ENCODE data around the gene NACAD.

Gene NACAD

DNA sequence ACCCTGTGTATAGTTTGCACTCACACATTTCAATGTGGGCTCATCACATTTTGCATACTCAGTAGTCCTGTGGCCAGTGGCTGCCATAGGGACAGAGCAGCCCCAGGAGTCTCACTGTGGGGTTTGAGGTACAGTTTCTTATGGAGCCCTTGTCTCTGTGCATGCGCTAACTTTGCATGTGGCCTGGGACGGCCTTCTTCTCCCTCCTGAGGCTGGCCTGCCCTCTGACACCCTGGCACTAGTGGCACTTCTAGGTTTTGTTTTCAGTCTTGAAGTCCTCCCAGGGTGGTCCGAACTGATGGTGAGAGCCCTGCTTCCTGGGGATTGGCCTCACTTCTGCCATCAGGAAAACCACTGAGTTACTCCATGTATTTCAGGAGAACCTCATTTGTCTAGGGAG, 21.2 kb downstream of the NACAD start:
- TF ChIP-seq, protein P1, sequence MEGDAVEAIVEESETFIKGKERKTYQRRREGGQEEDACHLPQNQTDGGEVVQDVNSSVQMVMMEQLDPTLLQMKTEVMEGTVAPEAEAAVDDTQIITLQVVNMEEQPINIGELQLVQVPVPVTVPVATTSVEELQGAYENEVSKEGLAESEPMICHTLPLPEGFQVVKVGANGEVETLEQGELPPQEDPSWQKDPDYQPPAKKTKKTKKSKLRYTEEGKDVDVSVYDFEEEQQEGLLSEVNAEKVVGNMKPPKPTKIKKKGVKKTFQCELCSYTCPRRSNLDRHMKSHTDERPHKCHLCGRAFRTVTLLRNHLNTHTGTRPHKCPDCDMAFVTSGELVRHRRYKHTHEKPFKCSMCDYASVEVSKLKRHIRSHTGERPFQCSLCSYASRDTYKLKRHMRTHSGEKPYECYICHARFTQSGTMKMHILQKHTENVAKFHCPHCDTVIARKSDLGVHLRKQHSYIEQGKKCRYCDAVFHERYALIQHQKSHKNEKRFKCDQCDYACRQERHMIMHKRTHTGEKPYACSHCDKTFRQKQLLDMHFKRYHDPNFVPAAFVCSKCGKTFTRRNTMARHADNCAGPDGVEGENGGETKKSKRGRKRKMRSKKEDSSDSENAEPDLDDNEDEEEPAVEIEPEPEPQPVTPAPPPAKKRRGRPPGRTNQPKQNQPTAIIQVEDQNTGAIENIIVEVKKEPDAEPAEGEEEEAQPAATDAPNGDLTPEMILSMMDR (conservative IDR thresholded peaks at IDR 0.05; ENCODE audit: low read depth, low read length) = no peak
- DNase-seq (ENCODE audit: low read depth) = no peak
- no peak overlapping the region for H3K4me3 ChIP-seq (ENCODE audit: low read length)

DNA sequence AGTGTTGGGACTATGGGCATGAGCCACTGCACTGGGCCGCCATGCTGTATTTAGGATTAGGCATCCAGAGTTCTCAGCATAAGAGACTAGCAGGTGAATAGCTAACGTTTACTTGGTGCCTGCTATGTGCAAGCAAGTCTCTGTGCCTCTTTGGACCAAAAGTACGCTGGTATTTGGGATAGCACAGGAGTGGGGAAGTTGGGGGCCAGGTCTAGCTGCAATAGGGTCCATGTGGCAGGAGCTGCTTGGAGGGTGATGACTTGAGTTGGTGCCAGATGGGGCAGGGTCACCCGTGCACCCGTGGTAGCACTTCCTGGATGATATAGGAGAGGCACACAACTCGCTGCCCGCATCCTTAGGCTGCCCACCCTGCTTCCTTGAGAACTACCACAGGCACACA, 22.4 kb downstream of the NACAD start:
- TF ChIP-seq, protein P1 (conservative IDR thresholded peaks at IDR 0.05; ENCODE audit: low read depth, low read length) = no peak
- DNase-seq (ENCODE audit: low read depth) = no peak
- no peak overlapping the region for H3K4me3 ChIP-seq (ENCODE audit: low read length)

DNA sequence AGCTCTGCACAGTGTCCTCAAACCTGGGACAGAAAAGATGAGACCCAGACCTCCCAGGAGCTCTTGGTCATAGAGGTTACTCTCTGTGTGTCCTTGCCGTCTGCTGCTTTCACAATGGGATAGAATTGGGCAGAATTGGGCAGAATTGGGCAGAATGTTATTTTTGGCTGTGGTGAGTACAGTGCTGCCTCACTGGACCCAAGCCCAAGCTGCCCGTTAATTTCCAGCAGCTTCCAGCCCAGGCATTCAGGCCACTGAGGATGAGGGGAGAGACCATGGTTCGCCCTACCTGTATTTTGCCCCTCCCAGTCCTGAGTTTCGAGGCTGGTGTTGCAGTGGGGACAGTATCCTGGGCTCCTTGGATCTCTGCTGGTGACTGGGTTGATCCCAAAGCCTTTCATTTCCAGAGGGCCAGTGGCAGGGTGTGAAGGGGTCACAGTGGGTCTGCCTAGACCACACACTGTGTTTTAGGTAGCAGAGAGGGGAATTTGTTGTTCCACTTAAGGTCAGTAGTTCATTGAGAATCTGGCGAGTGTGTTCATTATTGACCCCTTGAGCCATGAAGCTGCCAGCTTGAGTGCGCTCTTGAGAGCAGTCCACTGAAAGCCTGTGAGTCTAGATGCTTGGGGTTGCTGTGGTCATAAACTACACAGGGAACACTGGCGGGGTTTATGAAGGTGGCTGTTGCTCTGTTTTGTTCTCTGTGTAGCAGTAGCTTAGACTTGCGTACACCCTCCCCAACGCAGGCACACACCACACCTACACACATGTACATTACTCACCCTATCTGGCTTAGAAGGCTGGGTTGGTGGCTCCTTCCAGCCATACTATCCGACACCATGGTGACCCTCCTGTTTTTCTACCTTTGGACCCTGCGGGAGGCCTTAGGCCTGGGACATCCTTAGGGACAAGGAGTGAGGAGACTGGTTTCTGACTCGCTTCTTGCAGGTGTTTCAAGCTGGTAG, 23.5 kb downstream of the NACAD start:
- no peak for DNase-seq (ENCODE audit: low read depth)
- no peak overlapping the region for H3K4me3 ChIP-seq (ENCODE audit: low read length)
- TF ChIP-seq, protein P1 (conservative IDR thresholded peaks at IDR 0.05; ENCODE audit: low read depth, low read length) = no peak

DNA sequence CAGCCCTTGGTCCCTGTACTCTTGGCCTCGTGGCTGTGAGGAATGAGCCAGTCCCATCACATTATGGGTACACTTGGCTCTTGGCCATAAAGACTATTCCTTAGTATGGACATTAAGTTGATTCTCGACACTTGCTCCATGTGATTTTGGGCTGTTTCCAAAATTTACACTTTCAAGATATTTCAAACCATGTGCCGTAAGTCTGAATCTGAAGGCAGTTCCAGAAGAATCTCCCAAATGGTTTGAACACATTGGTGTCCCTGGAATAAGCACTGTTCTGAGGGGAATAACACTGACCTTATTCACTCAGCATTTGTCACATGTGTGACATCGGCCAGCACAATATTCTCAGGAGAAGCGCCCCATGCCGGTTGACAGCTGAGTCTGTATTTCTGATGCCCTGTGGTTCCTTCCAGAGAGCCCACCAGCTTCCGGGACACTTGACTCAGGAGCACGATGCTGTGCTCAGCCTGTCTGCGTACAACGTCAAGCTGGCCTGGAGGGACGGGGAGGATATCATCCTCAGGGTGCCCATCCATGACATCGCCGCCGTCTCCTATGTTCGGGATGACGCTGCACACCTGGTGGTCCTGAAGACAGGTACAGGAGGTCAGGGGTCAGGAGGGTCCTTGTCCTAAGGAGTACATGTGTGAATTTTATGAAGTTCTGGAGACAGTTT, 24.6 kb downstream of the NACAD start:
- TF ChIP-seq, protein P1 (conservative IDR thresholded peaks at IDR 0.05; ENCODE audit: low read depth, low read length) = no peak
- no peak overlapping the region for H3K4me3 ChIP-seq (ENCODE audit: low read length)
- no peak for DNase-seq (ENCODE audit: low read depth)

DNA sequence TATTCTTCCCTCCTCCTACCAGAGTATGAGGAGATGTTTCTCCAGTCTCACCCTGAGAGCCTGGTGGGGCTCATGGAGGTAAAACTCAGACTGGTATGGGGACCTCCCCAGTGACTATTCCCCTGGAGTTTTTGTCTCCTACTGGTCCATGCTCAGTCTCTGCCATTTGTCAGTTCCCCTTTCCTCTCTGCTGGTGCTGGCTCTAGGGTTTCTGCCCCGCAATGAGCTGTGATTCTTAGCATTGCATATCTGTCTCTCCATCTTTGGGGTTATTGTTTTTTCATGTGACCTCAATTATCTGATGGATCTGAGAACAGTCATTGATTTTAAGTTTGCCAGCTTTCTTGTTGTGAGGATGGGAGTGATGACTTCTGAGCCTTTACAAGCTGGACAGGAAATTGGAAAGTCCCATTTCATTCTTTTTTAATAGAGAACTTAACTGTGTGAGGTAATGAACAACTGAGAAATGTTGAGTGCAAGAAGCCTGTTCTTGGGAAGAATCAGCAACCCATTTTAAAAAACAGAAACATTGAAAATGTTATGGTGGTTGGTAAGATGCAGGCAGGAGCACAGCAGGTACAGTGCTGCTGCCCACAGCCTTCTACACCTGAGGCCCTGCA, 26.9 kb downstream of the NACAD start:
- DNase-seq (ENCODE audit: low read depth) = no peak
- TF ChIP-seq, protein P1 (conservative IDR thresholded peaks at IDR 0.05; ENCODE audit: low read depth, low read length) = no peak
- H3K4me3 ChIP-seq (ENCODE audit: low read length) = no peak overlapping the region

DNA sequence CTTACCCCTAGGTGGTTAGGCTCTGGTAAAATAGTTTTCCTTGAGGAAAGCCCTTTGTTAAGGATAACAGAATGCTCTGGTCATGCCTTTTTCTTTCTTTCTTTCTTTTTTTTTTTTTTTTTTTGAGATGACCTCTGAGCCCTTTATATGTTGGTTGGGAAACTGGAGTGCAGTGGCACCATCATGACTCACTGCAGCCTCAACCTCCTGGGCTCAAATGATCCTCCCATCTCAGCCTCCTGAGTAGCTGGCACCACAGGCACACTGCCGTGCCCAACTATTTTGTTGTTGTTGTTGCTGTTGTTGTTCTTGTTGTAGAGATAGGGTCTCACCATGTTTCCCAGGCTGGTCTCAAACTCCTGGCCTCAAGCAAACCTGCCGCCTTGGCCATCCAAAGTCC, 27.4 kb downstream of the NACAD start:
- H3K4me3 ChIP-seq (ENCODE audit: low read length) = no peak overlapping the region
- DNase-seq (ENCODE audit: low read depth) = no peak
- TF ChIP-seq, protein P1 (conservative IDR thresholded peaks at IDR 0.05; ENCODE audit: low read depth, low read length) = no peak

All from retinal pigment epithelial cell (primary cell).